Measurements from ENCODE around the gene C22orf15.

Gene C22orf15

GRCh38 chr22:23789638-23790037, 26.8 kb downstream of the C22orf15 start:
- DNase-seq = no peak

DNA sequence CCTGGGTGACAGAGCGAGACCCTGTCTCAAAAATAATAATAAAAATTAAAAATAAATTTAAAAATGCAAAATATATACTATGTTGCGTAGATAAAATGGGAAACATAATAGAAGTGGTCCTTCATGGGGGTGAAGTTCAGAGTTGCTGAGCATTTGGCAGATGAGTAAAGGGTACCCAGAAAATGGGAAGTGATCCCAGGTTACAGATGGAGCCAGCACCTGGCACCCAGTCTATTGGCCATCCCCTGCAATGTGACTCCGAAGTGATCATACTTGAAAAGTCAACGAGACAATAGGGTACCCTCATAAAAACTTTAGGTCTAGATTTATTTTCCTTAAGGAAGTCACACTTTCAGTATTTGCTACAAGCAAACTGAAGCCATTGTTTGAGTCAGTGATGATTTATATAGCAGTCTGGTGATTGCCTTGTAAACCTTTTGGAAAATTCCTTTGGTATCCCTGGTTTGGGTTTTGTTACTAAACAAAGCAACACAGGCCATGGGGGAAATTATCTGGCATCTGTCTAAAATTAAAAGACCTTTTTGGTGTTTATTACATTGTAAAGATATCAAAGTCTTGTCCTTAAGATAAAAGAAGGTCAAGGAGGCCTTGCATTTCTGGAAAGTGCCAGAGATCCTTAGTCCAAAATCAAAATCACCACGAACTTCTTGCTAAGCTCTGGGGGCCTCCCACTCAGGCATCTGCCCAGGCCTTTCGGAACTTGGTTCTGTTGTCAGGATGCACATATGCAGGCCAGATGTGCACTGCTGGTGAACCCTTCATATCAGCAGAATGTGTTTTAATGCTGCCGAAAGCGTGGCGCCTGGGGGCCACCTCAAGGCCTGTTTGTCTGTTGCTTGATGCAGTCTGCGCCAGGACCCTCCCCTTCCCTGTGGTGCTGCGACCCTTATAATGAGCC, 28.3 kb downstream of the C22orf15 start:
- DNase-seq = no peak

- DNase-seq = no peak
Measured at GRCh38 chr22:23791738-23792645, 29.2 kb downstream of the C22orf15 start.

DNA sequence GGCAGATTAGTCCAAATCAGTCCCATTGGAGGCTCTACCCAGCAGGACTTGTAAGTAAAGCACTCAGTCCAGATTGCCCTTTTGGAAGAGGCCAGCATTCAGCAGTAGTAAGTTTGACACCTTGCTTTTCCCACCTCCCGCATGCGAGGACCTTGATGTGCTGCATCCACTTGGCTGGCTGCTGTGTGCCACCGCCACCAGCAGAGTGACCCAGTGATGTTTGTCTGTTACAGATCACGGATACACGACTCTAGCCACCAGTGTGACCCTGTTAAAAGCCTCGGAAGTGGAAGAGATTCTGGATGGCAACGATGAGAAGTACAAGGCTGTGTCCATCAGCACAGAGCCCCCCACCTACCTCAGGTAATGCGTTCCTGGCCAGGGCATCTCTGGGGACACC, 30.5 kb downstream of the C22orf15 start:
- no peak for DNase-seq

- DNase-seq = no peak
Measured at GRCh38 chr22:23796461-23796860, 33.7 kb downstream of the C22orf15 start.

- DNase-seq = no peak
Measured at GRCh38 chr22:23800297-23801237, 37.8 kb downstream of the C22orf15 start.

- no peak for DNase-seq
Measured at GRCh38 chr22:23801238-23801821, 38.5 kb downstream of the C22orf15 start.

GRCh38 chr22:23801886-23802377, 39.1 kb downstream of the C22orf15 start:
- DNase-seq = no peak

DNA sequence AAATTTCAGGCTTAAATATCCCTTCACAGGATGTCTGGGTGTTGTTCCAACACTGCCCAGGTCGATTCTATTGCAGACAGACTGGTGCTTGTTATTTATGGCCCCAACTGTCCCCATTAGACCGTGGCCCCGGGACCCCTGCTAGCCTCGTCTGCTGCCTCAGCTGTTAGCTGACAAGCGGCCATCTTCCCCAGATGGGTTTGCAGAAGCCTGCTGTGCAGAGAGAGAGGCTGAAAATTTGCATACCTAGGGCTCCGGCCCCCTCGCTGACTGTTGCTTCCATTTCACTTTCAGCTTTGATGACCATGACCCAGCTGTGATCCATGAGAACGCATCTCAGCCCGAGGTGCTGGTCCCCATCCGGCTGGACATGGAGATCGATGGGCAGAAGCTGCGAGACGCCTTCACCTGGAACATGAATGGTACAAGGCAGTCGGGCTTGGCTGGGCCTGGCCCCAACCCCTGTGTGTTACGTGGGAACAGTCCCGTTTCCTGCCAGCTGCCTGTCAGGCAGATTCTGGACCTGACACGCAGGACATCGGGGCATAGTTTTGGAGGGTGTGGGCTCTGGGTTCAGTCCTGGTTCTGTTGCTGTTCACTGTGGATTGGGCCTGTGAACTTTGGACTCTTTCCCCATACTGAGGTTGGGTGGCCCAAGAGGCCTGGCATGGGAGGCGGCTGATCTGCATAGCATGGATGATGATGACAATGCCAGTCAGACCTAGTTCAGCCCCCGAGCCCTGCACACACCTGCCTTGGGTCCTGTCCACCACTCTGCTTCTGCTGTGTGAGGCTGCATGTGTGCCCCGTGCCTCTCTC, 40.4 kb downstream of the C22orf15 start:
- no peak for DNase-seq

GRCh38 chr22:23804781-23805291, 42.0 kb downstream of the C22orf15 start:
- DNase-seq = no peak

- DNase-seq = no peak
Measured at GRCh38 chr22:23806837-23807236, 44.0 kb downstream of the C22orf15 start.

DNA sequence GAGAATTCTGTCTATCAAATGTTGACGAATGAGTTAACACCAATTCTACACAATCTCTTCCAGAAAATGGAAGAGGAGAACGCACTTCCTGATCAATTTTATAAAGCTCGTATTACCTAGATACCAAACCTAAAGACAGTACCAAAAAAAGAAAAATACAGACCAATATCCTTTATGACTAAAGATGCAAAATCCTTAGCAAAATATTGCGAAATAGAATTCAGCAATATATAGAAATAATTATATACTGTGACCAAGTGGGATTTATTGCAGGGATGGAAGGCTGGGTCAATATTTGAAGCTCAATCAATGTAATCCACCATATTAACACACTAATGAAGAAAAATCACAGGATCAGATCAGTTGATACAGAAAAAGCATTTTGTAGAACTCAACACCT, 49.6 kb downstream of the C22orf15 start:
- DNase-seq = no peak

All from stimulated activated naive CD4-positive, alpha-beta T cell (primary cell).